ENCODE measurements around the gene SETD5.

Gene SETD5

DNA sequence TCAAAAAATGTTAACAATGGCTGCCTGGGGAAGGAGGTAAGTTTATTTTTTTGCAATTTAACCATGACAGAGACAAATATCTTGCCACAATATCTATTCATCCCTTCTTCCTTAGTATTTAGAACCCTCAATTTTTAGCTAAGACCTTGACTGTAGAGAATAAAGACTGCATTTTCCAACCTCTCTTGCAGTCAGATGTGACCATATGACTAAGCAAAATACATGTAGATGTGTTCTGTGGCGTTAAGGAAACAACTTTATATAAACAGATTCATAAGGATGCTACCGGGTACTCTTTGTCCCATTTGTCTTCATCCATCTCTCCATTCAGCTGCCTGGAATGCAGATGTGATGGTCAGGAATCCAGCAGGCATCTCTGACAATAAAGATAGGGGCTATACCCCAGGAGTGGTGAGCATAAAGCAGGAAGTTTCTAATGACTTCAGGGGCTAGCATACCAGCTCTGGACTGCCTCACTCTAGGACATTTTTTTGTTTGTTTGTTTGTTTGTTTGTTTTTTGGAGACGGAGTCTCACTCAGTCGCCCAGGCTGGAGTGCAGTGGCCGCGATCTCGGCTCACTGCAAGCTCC lies 115.1 kb downstream of the SETD5 start:
- DNase-seq (ENCODE audit: low read depth, low spot score) = no peak

DNA sequence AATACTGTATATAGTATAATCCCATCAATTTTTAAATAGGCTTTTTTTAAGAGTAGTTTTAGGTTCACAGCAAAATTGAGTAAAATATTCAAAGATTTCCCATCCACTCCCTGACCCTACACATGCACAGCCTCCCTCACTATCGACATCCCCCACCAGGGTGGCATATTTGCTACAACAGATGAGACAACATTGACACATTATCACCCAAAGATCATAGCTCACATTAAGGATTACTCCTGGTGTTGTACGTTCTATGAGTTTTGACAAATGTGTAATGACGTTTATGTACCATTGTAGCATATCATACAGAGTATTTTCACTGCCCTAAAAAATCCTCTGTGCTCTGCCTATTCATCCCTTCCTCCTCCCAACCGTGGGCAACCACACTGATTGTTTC lies 116.9 kb downstream of the SETD5 start:
- no peak for DNase-seq (ENCODE audit: low read depth, low spot score)

DNA sequence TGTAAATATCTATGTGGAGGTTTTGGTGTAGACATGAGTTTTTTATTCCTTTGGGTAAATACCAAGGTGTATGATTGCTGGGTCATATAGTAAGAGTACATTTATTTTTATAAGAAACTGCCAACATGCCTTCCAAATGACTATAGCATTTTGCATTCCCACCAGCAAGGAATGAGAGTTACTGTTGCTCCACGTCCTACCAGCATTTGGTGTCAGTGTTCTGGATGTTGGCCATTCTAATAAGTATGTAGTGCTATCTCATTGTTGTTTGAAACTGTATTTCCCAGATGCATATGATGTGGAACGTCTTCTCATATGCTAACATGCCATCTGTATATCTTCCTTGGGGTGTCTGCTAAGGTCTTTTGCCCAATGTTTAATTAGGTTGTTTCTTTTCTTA lies 117.5 kb downstream of the SETD5 start:
- no peak for DNase-seq (ENCODE audit: low read depth, low spot score)

- DNase-seq (ENCODE audit: low read depth, low spot score) = no peak
These were observed 127.7 kb downstream of the SETD5 start for GRCh38 chr3:9525078-9525477.
